Measurements from ENCODE around the gene ZSCAN23.
A peak's percentile ranks its signal among the peaks of the same experiment; 100 is the strongest.

The ZSCAN23 gene

DNA sequence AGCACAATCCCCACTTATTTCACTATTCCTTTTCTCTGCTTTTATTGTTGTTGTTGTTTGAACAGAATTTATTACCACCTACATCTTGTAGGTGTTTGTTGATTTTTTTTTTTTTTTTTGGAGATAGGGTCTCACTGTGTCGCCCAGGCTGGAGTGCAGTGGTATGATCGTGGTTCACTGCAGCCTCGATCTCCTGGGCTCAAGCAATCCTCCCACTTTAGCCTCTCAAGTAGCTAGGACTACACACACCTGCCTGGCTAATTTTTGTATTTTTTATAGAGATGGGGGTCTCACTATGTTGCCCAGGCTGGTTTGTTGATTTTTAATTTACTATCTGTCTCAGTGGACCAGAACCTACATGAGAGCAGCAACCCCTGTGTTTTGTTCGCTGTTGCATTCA lies 47.4 kb downstream of the ZSCAN23 start:
- H3K4me3 ChIP-seq (ENCODE audit: control insufficient read depth, low read depth, low read length) = no peak overlapping the region
- TF ChIP-seq CTCF (conservative IDR thresholded peaks at IDR 0.05; ENCODE audit: control insufficient read depth, insufficient read depth, low read depth, low read length) = no peak
- no peak for DNase-seq (ENCODE audit: low read depth)

GRCh38 chr6:28393912-28394662 lies 49.2 kb downstream of the ZSCAN23 start:
- peak; percentile 36 for TF ChIP-seq CTCF (conservative IDR thresholded peaks at IDR 0.05; ENCODE audit: control insufficient read depth, insufficient read depth, low read depth, low read length)
- DNase-seq (ENCODE audit: low read depth) = peak; percentile 17
- H3K4me3 ChIP-seq (ENCODE audit: control insufficient read depth, low read depth, low read length) = no peak overlapping the region

DNA sequence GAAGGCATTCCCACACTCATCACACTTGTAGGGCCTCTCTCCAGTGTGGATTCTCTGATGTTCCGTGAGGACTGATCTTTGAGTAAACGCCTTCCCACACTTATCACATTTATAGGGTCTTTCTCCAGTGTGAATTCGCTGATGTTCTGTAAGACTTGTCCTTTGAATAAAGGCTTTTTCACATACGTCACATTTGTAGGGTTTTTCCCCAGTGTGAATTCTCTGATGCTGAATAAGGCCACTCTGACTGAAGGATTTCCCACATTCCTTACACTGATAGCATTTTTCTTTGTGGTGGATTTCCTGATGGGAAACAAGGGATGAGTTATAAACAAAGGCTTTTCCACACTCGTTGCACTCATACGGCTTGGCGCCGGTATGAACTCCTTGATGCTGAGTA lies 52.6 kb downstream of the ZSCAN23 start:
- H3K4me3 ChIP-seq (ENCODE audit: control insufficient read depth, low read depth, low read length) = no peak overlapping the region
- TF ChIP-seq CTCF (conservative IDR thresholded peaks at IDR 0.05; ENCODE audit: control insufficient read depth, insufficient read depth, low read depth, low read length) = no peak

DNA sequence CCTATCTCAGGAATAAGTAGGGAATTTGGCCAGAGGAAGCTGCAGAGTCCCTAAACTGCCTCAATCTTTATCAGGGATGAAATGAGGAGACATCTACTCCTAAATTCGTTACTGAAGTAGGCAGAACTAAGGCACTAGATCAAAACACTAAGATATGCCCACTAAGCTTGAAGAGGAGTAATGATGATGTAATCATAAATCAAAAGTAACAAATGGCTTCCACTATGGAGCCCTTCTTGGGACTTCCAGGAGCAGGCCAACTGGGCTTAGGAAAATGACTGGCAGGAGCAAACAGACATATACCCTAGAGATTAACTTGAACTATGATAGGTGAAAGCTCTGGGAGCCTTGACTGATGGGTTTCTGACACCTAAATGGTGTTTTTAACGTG lies 59.2 kb downstream of the ZSCAN23 start:
- no peak for TF ChIP-seq CTCF (conservative IDR thresholded peaks at IDR 0.05; ENCODE audit: control insufficient read depth, insufficient read depth, low read depth, low read length)
- H3K4me3 ChIP-seq (ENCODE audit: control insufficient read depth, low read depth, low read length) = no peak overlapping the region
- DNase-seq (ENCODE audit: low read depth) = no peak

More for the DNA sequence above, 52.6 kb downstream of the ZSCAN23 start:
- DNase-seq (ENCODE audit: low read depth) = no peak

DNA sequence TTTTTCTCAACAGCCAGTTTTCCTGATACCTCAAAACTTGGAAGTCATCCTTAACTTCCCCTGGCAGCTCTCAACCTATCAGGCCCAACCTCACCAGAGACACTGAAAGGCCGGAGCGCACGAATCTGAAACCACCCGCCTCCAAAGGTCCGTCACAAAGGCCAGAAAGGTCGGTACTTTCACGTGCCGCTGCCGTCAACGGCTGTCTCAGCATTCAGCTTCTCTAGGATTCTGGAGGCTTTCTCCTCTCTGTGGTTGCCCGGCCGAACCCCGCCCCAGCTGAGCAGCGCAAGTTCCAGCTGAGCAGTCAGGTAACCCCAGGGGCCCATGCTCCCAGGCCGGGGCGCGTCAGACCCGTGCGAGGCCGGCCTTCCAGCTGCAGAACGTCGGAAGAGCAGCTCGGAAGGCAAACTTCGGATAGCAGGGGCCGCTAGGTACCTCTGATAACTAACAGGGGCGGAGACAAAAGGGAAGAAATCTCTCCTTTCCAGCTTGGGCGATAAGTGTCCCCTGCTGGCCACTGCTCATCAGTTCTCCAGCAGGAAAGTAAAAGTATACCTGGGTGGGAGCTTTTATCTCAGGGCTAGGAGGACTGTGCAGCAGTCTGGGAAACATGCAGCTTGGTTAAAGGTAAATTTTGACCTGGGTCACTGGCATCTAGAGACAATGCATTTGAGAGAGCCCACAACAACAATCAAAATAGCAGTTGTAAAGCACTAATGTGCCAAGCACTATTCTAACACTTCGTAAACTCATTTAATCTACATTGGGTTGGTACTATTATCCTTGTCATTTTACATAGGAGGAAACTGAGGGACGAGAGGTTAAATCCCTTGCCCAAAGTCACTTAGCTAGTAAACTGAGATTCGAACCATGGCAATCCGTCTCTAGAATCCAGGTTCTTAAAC lies 59.8 kb downstream of the ZSCAN23 start:
- peak; percentile 95 for DNase-seq (ENCODE audit: low read depth)
- peak overlapping the region; percentile 63 for H3K4me3 ChIP-seq (ENCODE audit: control insufficient read depth, low read depth, low read length)
- peak; percentile 54 for TF ChIP-seq CTCF (conservative IDR thresholded peaks at IDR 0.05; ENCODE audit: control insufficient read depth, insufficient read depth, low read depth, low read length)

Data from fibroblast of mammary gland (primary cell).